Stimulated activated effector memory CD8-positive, alpha-beta T cell treated with anti-CD3 and anti-CD28 coated beads, Interleukin-12 subunit alpha, Interleukin-12 subunit beta, amount 100 ng/mL, for 72 hours (primary cell): ENCODE measurements around the gene AGAP1.

Experiments
- ATAC-seq: fragments of 150-1000 bp; cut with Tn5 transposase; 2 replicates; pipeline ENCODE4 v1.10.0; 2021
- DNase-seq, 2 donors: peaks; one replicate each; pipeline ENCODE4 v3.0.0; 2021 to 2022; ENCODE audit warnings: low spot score in 2 of 2
- H3K27ac Mint-ChIP-seq: one replicate; pipeline ENCODE4 v1.8.0; 2022; ENCODE audit warnings: mild to moderate bottlenecking, mixed read lengths
- H3K36me3 Mint-ChIP-seq: one replicate; pipeline ENCODE4 v1.8.0; 2022; ENCODE audit warnings: mild to moderate bottlenecking, mixed read lengths
- H3K4me1 Mint-ChIP-seq: one replicate; pipeline ENCODE4 v1.8.0; 2022; ENCODE audit warnings: mixed read lengths
- H3K4me3 Mint-ChIP-seq: one replicate; pipeline ENCODE4 v1.8.0; 2022; ENCODE audit warnings: mild to moderate bottlenecking, mixed read lengths
- H3K9me3 Mint-ChIP-seq: one replicate; pipeline ENCODE4 v1.8.0; 2022; ENCODE audit warnings: mixed read lengths

Gene AGAP1

DNA sequence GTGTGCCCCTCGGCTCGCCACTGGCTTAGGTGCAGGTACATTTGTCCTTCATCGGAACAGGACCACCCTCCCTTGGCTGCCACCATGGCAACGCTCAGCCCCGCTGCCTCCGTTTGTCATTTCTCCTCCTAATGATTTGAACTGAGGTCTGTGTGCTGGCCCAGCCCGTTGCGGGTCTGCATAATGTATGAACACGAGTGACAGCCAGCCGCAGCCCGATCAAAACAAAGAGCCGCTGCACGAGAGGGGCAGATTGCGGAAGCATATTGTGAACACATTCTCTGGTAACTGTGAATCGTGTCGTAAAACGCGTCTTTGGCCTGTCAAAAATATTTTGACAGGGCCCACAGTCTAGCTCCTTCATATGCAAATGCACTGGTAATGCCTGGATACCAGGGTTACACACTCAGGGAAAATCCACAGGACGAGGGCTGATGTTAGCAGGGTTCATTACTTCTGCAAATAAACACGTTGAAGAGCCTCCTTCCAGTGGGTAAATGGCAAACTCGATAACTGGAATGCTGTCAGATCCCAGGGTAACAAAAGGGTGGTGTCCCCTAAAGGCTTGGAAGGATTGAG, 137.0 kb downstream of the AGAP1 start:
- Mint-ChIP-seq H3K4me1 (peaks cover 11% of the 10 kb centered on the region), H3K27ac (no peak overlapping the region), H3K9me3 (no peaks in the 10 kb centered on the region), H3K4me3 (no peak overlapping the region), H3K36me3 (no peaks in the 10 kb centered on the region)
- ATAC-seq (no peak), DNase-seq (no peak)

DNA sequence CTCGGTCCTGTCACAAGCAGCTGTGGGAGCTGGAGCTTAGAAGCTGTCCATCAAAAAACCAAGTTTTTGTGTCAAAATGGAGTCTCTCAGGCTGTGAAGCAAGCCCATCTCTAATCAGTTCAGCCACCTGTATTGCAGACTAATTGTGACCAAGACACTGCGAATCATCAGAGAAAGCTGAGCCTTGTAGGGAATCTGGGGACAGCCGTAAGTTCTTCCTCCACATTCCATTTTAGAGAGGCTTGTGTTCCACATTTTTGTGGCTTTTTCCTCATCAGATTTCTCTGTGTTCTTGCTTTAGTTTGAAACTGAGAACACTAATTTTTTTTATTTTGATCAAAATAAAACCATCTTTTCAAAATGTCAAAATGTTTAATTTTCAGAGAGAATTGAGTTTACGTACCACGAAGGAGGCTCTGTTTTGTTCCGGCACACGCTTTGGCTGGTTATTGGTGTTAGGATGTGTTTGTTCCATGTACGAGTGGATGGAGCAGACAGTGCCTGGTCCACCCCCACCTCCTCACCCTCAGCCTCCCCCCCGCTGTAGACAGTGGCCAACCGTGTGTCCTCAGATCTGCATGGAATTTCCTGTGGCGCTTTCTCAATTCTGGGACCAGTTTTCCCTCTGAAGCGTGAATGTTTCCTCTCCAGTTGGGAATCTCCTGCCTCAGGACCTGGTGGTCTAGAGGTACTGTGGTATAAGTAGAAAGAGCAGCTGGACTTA, 140.8 kb downstream of the AGAP1 start:
- Mint-ChIP-seq H3K27ac (no peak overlapping the region), H3K36me3 (no peaks in the 10 kb centered on the region), H3K9me3 (no peaks in the 10 kb centered on the region), H3K4me1 (peaks cover 12% of the 10 kb centered on the region), H3K4me3 (no peak overlapping the region)
- no peak for DNase-seq
- no peak for ATAC-seq

DNA sequence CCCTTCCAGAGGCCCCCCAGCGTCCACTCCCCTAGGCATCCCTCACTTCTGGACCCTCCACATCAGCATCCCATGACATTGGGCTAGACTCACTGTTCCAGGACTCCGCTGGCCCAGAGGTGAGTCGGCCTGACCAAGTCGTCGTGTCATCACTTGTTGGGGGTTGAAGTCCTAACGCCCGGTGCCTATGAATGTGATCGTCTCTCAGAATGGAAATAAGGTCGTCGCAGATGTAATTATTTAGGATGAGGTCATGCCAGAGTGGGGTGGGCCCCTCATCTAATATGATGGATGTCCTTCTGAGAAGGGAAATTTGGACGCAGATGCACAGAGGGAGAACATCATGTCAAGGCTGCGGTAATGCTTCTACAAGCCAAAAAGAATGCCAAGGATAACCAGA, 142.7 kb downstream of the AGAP1 start:
- Mint-ChIP-seq H3K4me1 (peaks cover 32% of the 10 kb centered on the region), H3K36me3 (no peaks in the 10 kb centered on the region), H3K27ac (no peak overlapping the region), H3K4me3 (no peak overlapping the region), H3K9me3 (no peaks in the 10 kb centered on the region)
- DNase-seq (no peak), ATAC-seq (no peak)

DNA sequence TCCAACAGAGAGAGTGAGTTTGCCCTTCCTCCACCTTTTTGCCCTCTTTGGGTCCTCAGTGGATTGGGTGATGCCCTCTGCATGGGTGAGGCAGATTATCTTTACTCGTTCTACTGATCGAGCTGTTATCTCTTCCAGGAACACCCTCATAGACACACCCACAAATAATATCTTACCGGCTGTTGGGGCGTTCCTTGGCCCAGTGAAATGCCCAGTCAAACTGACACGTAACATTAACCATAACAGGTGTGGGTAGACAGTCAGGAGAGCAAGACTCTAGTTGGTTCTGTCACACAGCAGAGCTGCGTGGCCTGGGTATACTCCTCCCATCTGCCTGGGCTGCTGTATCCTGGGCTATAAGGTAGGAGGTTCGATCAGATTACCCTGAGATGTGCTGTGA, 144.1 kb downstream of the AGAP1 start:
- ATAC-seq (no peak), DNase-seq (no peak)
- H3K27ac Mint-ChIP-seq: peak overlapping the region; percentile 68
- no peaks in the 10 kb centered on the region for H3K36me3 Mint-ChIP-seq
- H3K4me3 Mint-ChIP-seq: no peak overlapping the region
- H3K9me3 Mint-ChIP-seq: no peaks in the 10 kb centered on the region
- H3K4me1 Mint-ChIP-seq: peaks cover 44% of the 10 kb centered on the region

DNA sequence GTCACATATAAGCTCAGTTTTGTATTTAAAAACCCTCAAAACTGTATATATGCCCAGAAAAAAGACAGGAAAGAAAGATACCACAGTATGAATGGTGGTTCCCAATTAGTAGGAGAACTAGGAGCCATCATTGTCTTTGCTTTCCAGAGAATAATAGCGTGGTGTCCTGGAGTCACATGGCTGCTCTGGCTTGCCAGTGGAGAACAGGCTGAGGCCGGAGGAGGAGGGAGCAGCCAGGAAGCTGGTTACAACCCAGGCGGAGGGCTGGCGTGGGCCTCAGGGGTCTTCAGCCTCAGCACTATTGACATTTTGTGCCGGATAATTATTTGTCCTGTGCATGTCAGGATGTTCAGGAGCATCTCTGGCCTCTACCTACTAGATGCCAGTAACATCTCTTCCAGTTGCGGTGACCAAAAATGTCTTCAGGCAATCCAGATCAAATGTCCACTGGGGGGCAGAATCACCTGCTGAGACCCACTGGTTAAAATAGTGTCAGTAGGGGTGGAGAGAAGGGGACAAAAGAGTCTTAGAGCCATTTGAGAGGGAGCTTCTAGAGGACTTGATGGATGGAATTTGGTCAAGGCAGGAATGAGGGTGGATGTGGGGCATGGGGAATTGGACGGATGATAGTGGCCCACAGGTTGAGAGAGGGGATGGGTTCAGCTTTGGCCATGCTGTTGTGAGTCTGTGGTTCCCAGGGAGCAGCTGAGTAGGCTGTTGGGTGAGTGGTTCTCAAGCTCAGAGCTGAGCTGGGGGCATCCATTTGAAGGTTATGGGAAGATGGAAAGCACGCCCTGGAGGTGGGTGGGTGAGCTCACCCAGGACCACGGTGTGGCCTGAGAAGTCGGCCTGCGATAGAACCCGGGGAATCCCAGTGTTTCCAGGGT, 144.9 kb downstream of the AGAP1 start:
- Mint-ChIP-seq H3K27ac (peak overlapping the region; percentile 68), H3K4me1 (peaks cover 44% of the 10 kb centered on the region)
- ATAC-seq: peak; percentile 47

DNA sequence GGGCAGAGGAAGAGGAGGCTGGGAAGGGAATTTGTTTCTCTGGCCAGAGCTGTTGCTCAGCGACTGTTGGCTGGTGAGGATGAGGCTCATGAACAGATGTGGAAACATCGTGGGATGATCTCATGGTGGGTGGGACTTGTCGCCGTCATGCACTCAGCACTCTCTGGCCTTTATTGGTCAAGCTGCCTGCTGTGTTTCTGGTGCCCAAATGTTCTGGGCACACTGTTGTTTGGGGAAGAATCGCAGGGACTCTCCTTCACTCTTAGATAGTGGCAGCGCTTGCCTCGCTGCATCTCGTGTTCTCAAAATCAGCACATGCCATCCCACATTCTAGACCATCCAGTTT, 145.6 kb downstream of the AGAP1 start:
- no peaks in the 10 kb centered on the region for H3K36me3 Mint-ChIP-seq
- peaks cover 44% of the 10 kb centered on the region for H3K4me1 Mint-ChIP-seq
- peak overlapping the region; percentile 15 for H3K4me3 Mint-ChIP-seq
- DNase-seq: no peak
- peak; percentile 75 for ATAC-seq
- no peaks in the 10 kb centered on the region for H3K9me3 Mint-ChIP-seq
- H3K27ac Mint-ChIP-seq: peak overlapping the region; percentile 68

More for the DNA sequence above, 144.9 kb downstream of the AGAP1 start:
- DNase-seq: no peak
- Mint-ChIP-seq H3K36me3 (no peaks in the 10 kb centered on the region), H3K9me3 (no peaks in the 10 kb centered on the region), H3K4me3 (peak overlapping the region; percentile 15)

DNA sequence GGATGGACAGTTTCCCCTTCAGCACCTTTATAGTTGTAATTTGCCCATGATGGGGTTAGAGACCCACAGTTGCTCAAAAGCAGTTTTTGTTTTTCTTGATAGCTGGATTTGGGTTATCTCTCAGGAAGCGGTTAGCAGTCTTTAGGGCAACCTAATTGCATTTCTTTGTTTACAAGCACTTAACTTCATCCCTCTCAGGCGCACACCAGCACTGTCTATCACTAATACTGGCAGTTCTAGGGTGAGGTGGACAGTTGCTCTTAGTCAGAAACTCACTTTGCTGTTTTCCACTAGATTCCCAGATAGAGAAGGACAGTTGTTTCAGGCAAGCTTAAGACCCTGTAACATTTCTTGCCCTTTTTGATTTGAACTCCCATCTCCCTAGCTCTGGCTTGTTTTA, 146.0 kb downstream of the AGAP1 start:
- Mint-ChIP-seq H3K4me1 (peaks cover 44% of the 10 kb centered on the region), H3K9me3 (no peaks in the 10 kb centered on the region), H3K27ac (peak overlapping the region; percentile 68), H3K4me3 (peak overlapping the region; percentile 15), H3K36me3 (no peaks in the 10 kb centered on the region)
- no peak for DNase-seq
- ATAC-seq: peak; percentile 59

DNA sequence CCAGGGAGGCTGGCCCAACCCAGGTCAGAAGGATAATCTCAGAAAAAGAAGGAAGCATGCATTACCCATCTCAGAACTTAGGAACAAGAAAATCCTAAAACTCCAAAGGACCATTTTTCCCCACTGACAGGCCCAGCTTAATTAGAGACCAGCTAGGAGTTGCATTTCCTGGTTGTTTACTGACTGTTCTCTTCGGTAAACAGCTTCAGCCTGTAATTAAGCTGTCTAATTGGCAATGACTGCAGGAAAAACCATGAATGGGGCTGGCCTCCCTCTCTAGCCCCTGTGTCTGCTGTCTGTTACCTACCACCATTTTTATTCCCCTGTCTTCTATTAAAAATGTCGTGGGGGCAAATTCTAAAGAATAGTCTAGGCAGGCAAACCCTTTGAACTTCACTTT, 146.5 kb downstream of the AGAP1 start:
- H3K27ac Mint-ChIP-seq: peak overlapping the region; percentile 68
- peak overlapping the region; percentile 73 for H3K4me3 Mint-ChIP-seq
- ATAC-seq (no peak), DNase-seq (no peak)
- H3K9me3 Mint-ChIP-seq: no peaks in the 10 kb centered on the region
- H3K36me3 Mint-ChIP-seq: no peaks in the 10 kb centered on the region
- H3K4me1 Mint-ChIP-seq: peaks cover 44% of the 10 kb centered on the region

DNA sequence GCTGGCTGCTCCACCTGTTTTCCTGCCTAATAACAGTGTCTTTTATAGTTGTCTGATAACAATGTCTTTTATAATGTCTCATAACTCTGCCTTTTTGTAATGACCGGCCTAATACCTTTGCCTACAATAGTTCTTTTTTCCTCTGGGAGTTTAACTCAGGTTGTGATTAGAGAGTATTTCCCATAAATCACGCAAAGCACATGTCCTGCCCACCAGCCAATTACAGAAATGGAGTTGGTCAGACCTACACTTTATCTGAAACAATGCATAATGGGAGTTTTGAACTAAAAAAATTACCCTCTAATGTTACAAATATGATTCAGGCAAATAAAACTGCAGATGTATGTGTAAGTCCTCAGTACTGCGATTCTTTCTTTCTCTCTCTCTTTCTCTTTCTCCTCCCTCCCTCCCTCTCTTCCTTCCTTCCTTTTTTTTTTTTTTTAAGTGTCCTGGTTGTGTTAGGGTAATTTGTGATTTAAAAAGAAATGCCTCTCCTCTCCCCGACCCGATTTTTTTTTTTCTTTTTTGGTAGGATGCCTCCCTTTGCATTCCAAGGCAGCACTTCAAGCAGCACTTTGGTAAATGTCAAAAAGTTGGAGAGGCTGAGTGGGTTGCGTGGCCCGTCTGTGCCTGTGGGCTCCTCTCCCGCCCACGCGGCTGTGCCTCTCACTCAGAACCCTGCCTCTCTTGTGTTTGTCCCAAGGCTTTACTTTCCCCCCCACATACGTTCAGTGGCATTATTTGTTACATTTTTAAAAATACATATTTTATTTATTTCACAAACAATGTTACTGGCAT, 147.3 kb downstream of the AGAP1 start:
- Mint-ChIP-seq H3K27ac (peak overlapping the region; percentile 84), H3K4me1 (peaks cover 44% of the 10 kb centered on the region), H3K36me3 (no peaks in the 10 kb centered on the region), H3K4me3 (peak overlapping the region; percentile 73), H3K9me3 (no peaks in the 10 kb centered on the region)
- DNase-seq (no peak), ATAC-seq (peak; percentile 72)

DNA sequence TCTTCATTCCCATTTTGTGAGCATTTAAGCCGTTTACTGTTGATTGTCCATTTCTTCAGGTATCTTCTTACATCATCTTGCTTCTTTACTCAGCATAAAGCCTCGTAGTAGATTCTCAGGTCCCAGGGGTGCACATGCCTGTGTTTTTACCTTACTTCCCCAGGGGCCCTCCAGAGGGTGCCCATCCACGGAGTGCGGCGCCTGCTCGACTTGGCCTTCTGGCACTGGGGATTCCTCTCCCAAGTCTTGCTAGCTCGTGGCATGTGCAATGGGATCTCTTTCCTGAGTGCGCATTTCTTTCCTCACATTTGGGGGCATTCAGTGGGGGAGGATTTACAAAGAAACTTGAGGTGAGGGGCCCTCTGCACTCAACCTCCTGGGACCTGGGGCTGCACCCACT, 148.1 kb downstream of the AGAP1 start:
- Mint-ChIP-seq H3K27ac (peak overlapping the region; percentile 84), H3K4me3 (no peak overlapping the region), H3K4me1 (peaks cover 44% of the 10 kb centered on the region), H3K9me3 (no peaks in the 10 kb centered on the region), H3K36me3 (no peaks in the 10 kb centered on the region)
- no peak for ATAC-seq
- no peak for DNase-seq

DNA sequence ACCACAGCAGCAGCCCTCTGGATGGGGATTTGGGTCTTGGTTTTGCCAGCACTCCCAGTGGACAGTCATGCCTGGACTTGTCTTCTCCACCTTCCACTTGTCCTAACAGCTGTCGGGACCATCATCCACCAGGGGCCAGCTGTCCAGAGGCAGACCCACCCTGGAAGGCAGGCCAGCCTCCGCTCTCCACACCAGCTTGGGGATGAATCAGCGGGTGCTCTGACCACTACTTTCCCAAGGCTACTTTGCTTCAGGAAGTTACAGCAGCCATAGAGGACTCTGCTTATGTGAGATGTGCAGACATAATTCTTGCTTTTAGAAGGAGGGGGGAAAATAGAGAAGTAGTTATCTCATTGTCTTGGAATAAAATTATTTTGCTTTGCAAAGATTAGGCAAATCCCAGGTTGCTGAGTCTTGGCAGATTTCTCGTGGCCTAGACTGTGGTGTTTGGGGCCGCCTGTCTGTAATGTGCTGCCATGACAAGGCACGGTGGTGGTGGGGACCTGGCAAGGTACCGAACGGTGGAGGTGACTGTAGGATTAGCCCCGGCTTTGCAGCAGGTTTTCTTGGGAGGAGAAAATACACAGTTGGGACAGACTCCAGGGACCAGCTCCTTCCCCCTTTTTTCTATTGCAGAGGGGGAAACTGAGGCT, 148.7 kb downstream of the AGAP1 start:
- Mint-ChIP-seq H3K27ac (no peak overlapping the region), H3K4me1 (peaks cover 46% of the 10 kb centered on the region)
- no peak for DNase-seq

DNA sequence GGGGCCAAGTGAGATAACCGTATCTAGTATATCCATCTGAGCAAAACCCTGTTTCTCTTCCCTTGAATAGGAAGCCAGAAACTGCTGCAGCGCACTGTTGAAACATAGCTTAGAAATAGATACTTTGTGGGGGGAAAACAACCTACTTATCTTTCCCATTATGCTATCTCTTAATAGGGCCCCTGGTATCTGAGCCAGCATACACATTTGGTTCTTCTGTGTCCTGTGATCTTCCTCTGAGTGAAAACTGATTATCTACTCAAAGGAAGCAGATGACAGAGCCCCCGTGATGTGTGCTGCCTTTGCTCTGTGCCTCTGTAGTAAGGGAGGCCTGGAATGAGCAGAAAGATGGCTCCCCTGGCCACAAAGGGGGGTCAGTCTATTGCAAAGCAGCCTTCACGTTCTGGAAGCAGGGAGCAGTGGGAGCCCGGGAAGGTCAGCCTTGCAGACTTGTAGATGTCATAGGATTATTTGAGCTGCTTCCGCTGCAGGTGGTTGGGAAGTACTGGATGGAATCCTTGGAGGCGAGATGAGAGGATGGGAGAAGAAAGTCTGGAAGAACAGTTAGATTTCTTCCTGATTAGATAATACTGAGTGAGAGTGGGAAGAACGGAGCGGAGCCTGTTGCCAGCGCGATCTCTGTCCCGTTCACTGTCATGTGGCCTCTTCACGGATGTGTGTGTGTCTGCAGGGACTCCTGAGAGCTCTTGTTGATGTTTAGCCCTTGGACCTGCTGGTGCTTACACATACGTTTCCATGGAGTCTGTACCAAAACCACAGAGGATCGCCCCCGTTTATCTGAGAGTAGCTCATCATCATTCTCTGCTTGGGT, 150.1 kb downstream of the AGAP1 start:
- Mint-ChIP-seq H3K9me3 (no peaks in the 10 kb centered on the region), H3K36me3 (no peaks in the 10 kb centered on the region), H3K27ac (no peak overlapping the region), H3K4me3 (no peak overlapping the region), H3K4me1 (peaks cover 51% of the 10 kb centered on the region)
- DNase-seq (no peak), ATAC-seq (no peak)

More for the DNA sequence above, 148.7 kb downstream of the AGAP1 start:
- H3K9me3 Mint-ChIP-seq: no peaks in the 10 kb centered on the region
- no peak overlapping the region for H3K4me3 Mint-ChIP-seq
- no peaks in the 10 kb centered on the region for H3K36me3 Mint-ChIP-seq
- no peak for ATAC-seq

DNA sequence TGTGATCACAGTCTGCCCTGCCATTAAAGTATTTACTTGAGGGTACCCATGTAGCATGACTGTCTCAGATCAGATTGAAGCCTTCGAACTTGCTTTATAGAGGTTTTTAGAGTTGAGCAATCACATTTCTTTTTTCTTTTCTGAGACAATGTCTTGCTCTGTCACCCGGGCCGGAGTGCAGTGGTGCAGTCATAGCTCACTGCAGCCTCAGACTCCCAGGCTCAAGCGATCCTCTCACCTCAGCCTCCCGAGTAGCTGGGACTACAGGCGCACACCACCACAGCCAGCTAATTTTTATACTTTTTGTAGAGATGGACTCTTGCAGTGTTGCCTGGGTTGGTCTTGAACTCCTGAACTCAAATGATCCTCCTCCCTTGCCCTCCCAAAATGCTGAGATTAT, 153.4 kb downstream of the AGAP1 start:
- no peak overlapping the region for H3K27ac Mint-ChIP-seq
- no peak overlapping the region for H3K4me3 Mint-ChIP-seq
- DNase-seq (no peak), ATAC-seq (no peak)
- H3K4me1 Mint-ChIP-seq: peaks cover 29% of the 10 kb centered on the region
- no peaks in the 10 kb centered on the region for H3K36me3 Mint-ChIP-seq
- no peaks in the 10 kb centered on the region for H3K9me3 Mint-ChIP-seq

DNA sequence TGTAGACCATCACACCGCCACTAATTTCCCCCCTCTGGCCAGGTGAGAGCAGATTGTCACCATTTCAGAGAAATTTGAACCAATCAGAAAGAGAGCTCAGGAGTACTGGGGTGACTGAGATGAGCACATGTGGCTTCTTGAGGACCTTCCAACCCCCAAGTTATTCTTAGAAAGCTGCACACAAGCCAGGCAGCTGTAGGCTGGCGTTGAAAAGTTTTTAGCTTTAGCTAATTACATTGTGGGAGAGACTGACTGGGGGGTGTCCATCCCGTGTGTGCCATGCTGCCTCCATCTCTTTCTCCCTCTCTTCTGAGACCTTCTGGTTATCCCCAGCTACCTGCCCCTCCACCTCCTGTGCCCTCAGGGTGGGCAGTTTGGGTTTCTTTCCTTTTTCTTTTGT, 154.0 kb downstream of the AGAP1 start:
- Mint-ChIP-seq H3K9me3 (no peaks in the 10 kb centered on the region), H3K4me1 (peaks cover 24% of the 10 kb centered on the region), H3K36me3 (no peaks in the 10 kb centered on the region), H3K4me3 (no peak overlapping the region), H3K27ac (no peak overlapping the region)
- no peak for DNase-seq
- no peak for ATAC-seq
